H9 (cell line): ENCODE results near the gene VPS54. TPM values are rescaled to one million over a fixed set of nuclear protein-coding genes. Genes with fewer than 3 reads are reported as not detected.

Source experiments
- DNase-seq: peaks from one replicate; pipeline ENCODE4 v3.0.0-alpha.2; 2017
- H2AFZ ChIP-seq: one replicate; pipeline ENCODE4 v1.6.1; 2013; ENCODE audit warnings: mild to moderate bottlenecking, low read length, control low read depth, moderate library complexity
- H2AK5ac ChIP-seq: 2 replicates; pipeline ENCODE4 v1.6.1; 2013; ENCODE audit warnings: low read length, control low read depth, mixed read lengths; ENCODE audit not compliant: insufficient read length
- H2BK120ac ChIP-seq: one replicate; pipeline ENCODE4 v1.6.1; 2013; ENCODE audit warnings: low read depth, mild to moderate bottlenecking, low read length, control low read depth, inconsistent platforms; ENCODE audit not compliant: poor library complexity, severe bottlenecking
- H2BK12ac ChIP-seq: 2 replicates; pipeline ENCODE4 v1.6.1; 2013; ENCODE audit warnings: low read length, control low read depth, mixed read lengths, low read depth; ENCODE audit not compliant: insufficient read length
- H2BK15ac ChIP-seq: 2 replicates; pipeline ENCODE4 v1.6.1; 2013; ENCODE audit warnings: low read depth, low read length, control low read depth
- H2BK20ac ChIP-seq: one replicate; pipeline ENCODE4 v1.6.1; 2013; ENCODE audit warnings: low read depth, mild to moderate bottlenecking, low read length, control low read depth, inconsistent platforms; ENCODE audit not compliant: poor library complexity, severe bottlenecking
- H2BK5ac ChIP-seq: 2 replicates; pipeline ENCODE4 v1.6.1; 2013; ENCODE audit warnings: low read length, control low read depth, mixed read lengths; ENCODE audit not compliant: insufficient read length
- H3K14ac ChIP-seq: 2 replicates; pipeline ENCODE4 v1.6.1; 2013; ENCODE audit warnings: low read length, control low read depth; ENCODE audit not compliant: insufficient read depth
- H3K18ac ChIP-seq: 2 replicates; pipeline ENCODE4 v1.6.1; 2013; ENCODE audit warnings: low read depth, mild to moderate bottlenecking, mixed read lengths, low read length, control low read depth; ENCODE audit not compliant: insufficient read length
- H3K23ac ChIP-seq: 2 replicates; pipeline ENCODE4 v1.6.1; 2013; ENCODE audit warnings: low read length, control low read depth, mixed read lengths, low read depth; ENCODE audit not compliant: insufficient read length
- H3K23me2 ChIP-seq: 2 replicates; pipeline ENCODE4 v1.6.1; 2013; ENCODE audit warnings: low read depth, mild to moderate bottlenecking, mixed read lengths, low read length, control low read depth; ENCODE audit not compliant: insufficient read length, poor library complexity, severe bottlenecking
- H3K27ac ChIP-seq: 2 replicates; pipeline ENCODE4 v1.5.1; 2013; ENCODE audit warnings: low read length, control low read depth, mixed read lengths, low read depth; ENCODE audit not compliant: insufficient read length
- H3K27me3 ChIP-seq: 2 replicates; pipeline ENCODE4 v1.6.1; 2013; ENCODE audit warnings: low read length, control low read depth, inconsistent platforms; ENCODE audit not compliant: insufficient read depth
- H3K4ac ChIP-seq: 2 replicates; pipeline ENCODE4 v1.6.1; 2013; ENCODE audit warnings: low read depth, mild to moderate bottlenecking, control low read depth, inconsistent platforms, low read length, moderate library complexity
- H3K4me1 ChIP-seq: 2 replicates; pipeline ENCODE4 v1.6.1; 2013; ENCODE audit warnings: low read length, control low read depth, inconsistent platforms; ENCODE audit not compliant: insufficient read depth
- H3K4me2 ChIP-seq: 2 replicates; pipeline ENCODE4 v1.6.1; 2013; ENCODE audit warnings: low read length, control low read depth, mixed read lengths; ENCODE audit not compliant: insufficient read length, insufficient read depth
- H3K56ac ChIP-seq: 2 replicates; pipeline ENCODE4 v1.6.1; 2013; ENCODE audit warnings: low read depth, mild to moderate bottlenecking, mixed read lengths, low read length, control low read depth; ENCODE audit not compliant: insufficient read length
- H3K79me1 ChIP-seq: 2 replicates; pipeline ENCODE4 v1.6.1; 2013; ENCODE audit warnings: low read depth, mild to moderate bottlenecking, moderate library complexity, low read length, control low read depth, inconsistent platforms; ENCODE audit not compliant: insufficient read depth, poor library complexity, severe bottlenecking
- H3K79me2 ChIP-seq: 2 replicates; pipeline ENCODE4 v1.6.1; 2013; ENCODE audit warnings: low read length, control low read depth, inconsistent platforms; ENCODE audit not compliant: insufficient read depth
- H3K9ac ChIP-seq: 2 replicates; pipeline ENCODE4 v1.6.1; 2013; ENCODE audit warnings: low read length, control low read depth, mixed read lengths; ENCODE audit not compliant: insufficient read length; ENCODE audit errors: extremely low read depth
- H3K9me3 ChIP-seq: one replicate; pipeline ENCODE4 v1.6.1; 2013; ENCODE audit warnings: low read depth, low read length, inconsistent platforms; ENCODE audit not compliant: control insufficient read depth
- H3T11ph ChIP-seq: one replicate; pipeline ENCODE4 v1.6.1; 2013; ENCODE audit warnings: mild to moderate bottlenecking, low read length, control low read depth, inconsistent platforms
- H4K20me1 ChIP-seq: one replicate; pipeline ENCODE4 v1.6.1; 2013; ENCODE audit not compliant: control insufficient read depth, insufficient read length, insufficient read depth
- H4K5ac ChIP-seq: 2 replicates; pipeline ENCODE4 v1.6.1; 2013; ENCODE audit warnings: low read depth, mild to moderate bottlenecking, mixed read lengths, low read length, control low read depth; ENCODE audit not compliant: insufficient read length
- H4K8ac ChIP-seq: replicated peaks from 2 replicates; pipeline ENCODE4 v1.6.1; 2013; ENCODE audit warnings: low read length, control low read depth, mixed read lengths, low read depth; ENCODE audit not compliant: insufficient read length
- H4K91ac ChIP-seq: 2 replicates; pipeline ENCODE4 v1.6.1; 2013; ENCODE audit warnings: low read depth, mild to moderate bottlenecking, moderate library complexity, mixed read lengths, low read length, control low read depth; ENCODE audit not compliant: insufficient read length
- H3K27ac Mint-ChIP-seq, 3 experiments: 2 replicates in 2 of 3; 3 replicates in 1 of 3; pipeline ENCODE4 v1.8.0; 2020 to 2021; ENCODE audit warnings: mixed read lengths in 3 of 3, mild to moderate bottlenecking in 1 of 3, moderate library complexity in 1 of 3
- H3K27me3 Mint-ChIP-seq: 2 replicates; pipeline ENCODE4 v1.8.0; 2021; ENCODE audit warnings: low read depth, mild to moderate bottlenecking, moderate library complexity, mixed read lengths
- H3K36me3 Mint-ChIP-seq, 3 experiments: 2 replicates in 2 of 3; 3 replicates in 1 of 3; pipeline ENCODE4 v1.8.0; 2020 to 2021; ENCODE audit warnings: low read depth in 3 of 3, mixed read lengths in 3 of 3; ENCODE audit not compliant: insufficient read depth in 1 of 3
- H3K4me1 Mint-ChIP-seq, 2 experiments: 2 replicates each; pipeline ENCODE4 v1.8.0; 2020; ENCODE audit warnings: mixed read lengths in 2 of 2
- H3K4me3 Mint-ChIP-seq, 2 experiments: 2 replicates in 1 of 2; 3 replicates in 1 of 2; pipeline ENCODE4 v1.8.0; 2020 to 2021; ENCODE audit warnings: mild to moderate bottlenecking in 2 of 2, mixed read lengths in 2 of 2, moderate library complexity in 1 of 2
- H3K9me3 Mint-ChIP-seq, 2 experiments: 2 replicates in 1 of 2; 3 replicates in 1 of 2; pipeline ENCODE4 v1.8.0; 2020; ENCODE audit warnings: mild to moderate bottlenecking in 2 of 2, mixed read lengths in 2 of 2, moderate library complexity in 1 of 2
- WGBS: extraction: QIAGEN DNeasy Blood & Tissue Kit; methylation state at CpG from one replicate; pipeline ENCODE4 v1.1.7; 2013; ENCODE audit warnings: missing lambda C conversion rate, low lambda C conversion rate, mixed read lengths; ENCODE audit not compliant: insufficient read length; ENCODE audit errors: extremely low coverage; 5-methylcytosine and 5-hydroxymethylcytosine counted together
- long read RNA-seq: library from polyadenylated mRNA; unstranded; transcript quantifications from one replicate; pipeline ENCODE4 v2.0.0, GENCODE V29; 2020
- total RNA-seq: library from RNA; stranded (reverse); gene quantifications from 2 replicates; pipeline ENCODE4 v1.2.1, GENCODE V29; 2021
- TF ChIP-seq, protein P1 (sequence below): fragments of 200-600 bp; sonication (generic); conservative IDR thresholded peaks from 3 replicates; pipeline ENCODE4 v1.8.0; 2021; ENCODE audit warnings: antibody characterized with exemption, mild to moderate bottlenecking

The VPS54 gene, protein sequence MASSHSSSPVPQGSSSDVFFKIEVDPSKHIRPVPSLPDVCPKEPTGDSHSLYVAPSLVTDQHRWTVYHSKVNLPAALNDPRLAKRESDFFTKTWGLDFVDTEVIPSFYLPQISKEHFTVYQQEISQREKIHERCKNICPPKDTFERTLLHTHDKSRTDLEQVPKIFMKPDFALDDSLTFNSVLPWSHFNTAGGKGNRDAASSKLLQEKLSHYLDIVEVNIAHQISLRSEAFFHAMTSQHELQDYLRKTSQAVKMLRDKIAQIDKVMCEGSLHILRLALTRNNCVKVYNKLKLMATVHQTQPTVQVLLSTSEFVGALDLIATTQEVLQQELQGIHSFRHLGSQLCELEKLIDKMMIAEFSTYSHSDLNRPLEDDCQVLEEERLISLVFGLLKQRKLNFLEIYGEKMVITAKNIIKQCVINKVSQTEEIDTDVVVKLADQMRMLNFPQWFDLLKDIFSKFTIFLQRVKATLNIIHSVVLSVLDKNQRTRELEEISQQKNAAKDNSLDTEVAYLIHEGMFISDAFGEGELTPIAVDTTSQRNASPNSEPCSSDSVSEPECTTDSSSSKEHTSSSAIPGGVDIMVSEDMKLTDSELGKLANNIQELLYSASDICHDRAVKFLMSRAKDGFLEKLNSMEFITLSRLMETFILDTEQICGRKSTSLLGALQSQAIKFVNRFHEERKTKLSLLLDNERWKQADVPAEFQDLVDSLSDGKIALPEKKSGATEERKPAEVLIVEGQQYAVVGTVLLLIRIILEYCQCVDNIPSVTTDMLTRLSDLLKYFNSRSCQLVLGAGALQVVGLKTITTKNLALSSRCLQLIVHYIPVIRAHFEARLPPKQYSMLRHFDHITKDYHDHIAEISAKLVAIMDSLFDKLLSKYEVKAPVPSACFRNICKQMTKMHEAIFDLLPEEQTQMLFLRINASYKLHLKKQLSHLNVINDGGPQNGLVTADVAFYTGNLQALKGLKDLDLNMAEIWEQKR
- 13.4 TPM in 2 replicates for total RNA-seq
- long read RNA-seq, partial matches to known transcripts: 2 of 4 reads
- long read RNA-seq, other reads (novel, unspliced or antisense): 2 of 4 reads

DNA sequence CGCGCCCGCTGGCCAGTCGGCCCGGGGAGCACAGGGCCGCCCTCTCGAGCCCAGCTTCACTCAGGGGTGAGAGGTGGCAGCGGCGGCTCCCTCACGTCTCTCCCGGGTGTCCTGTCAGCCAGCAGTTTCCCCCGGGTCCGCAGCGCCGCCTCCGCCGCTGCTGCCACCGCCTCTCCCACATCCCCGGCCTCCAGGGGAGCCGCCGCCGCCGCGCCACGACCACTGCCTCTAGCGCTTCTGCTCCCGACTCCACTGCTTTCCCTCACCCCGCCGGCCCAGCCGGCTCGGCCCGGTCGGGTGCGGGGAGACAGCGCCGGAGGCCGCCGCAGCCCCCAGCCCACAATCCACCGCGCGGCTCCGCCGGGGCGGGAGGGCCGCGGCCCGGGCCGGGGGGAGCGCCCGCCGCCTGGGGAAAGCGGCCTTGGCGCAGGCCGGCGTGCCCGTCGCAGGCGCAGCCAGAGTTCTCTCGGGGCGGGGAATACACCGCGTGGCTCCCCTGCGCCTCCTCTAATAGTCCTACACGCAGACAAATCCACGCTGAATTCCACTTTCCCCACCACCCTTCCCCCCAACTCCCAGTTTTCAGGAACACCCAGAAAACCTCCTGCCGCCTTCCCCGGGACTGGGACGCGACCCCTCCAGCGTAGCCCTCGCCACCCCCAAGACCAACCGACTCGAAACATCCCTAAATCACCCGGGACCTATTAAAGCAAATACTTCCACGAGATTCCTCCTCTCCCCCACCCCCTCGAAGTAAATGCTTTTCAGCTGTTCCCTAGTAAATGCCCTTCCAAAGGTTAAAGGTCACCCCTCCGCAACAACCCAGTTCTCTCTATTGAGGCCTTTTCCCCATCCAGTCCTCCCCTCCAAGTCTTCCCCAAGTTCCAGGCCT, at the start of gene VPS54:
Gene VPS54 (minus strand): TSS at position 346 of the 892 bp plus-strand sequence. CDS start 35,429 bp downstream, outside the sequence.
- Histone ChIP-seq H3K18ac (peak within 1 kb of the TSS; percentile 79), H2BK15ac (no peak within 1 kb of the TSS), H3K9ac (peak within 1 kb of the TSS; percentile 53), H3K23ac (no peak within 1 kb of the TSS), H4K8ac (no peak within 1 kb of the TSS), H2BK120ac (no peak within 1 kb of the TSS), H2BK12ac (no peak within 1 kb of the TSS), H3K27ac (no peak within 1 kb of the TSS), H2AFZ (peak within 1 kb of the TSS; percentile 97), H3K56ac (no peak within 1 kb of the TSS), H3K9me3 (no peaks in the 10 kb centered on the region), H3K4ac (no peak within 1 kb of the TSS), H4K5ac (no peak within 1 kb of the TSS), H3K79me1 (no peaks in the 10 kb centered on the region), H3T11ph (no peak within 1 kb of the TSS), H2BK5ac (no peak within 1 kb of the TSS), H3K79me2 (peaks cover 3% of the 10 kb centered on the region; the same call in 1 of the 2 replicates), H4K91ac (no peak within 1 kb of the TSS), H3K27me3 (no peaks in the 10 kb centered on the region), H3K4me2 (peak within 1 kb of the TSS; percentile 79), H4K20me1 (no peaks in the 10 kb centered on the region), H2BK20ac (peak within 1 kb of the TSS; percentile 99), H2AK5ac (no peak within 1 kb of the TSS), H3K23me2 (peaks cover 4% of the 10 kb centered on the region), H3K4me1 (no peaks in the 10 kb centered on the region), H3K14ac (peak within 1 kb of the TSS; percentile 90)
- peak; percentile 61 for DNase-seq
- peak within 1 kb of the TSS; percentile 90 to 98 (median 93) for H3K27ac Mint-ChIP-seq
- WGBS: no CpG with 5 or more reads among the region's 77 CpGs
- H3K36me3 Mint-ChIP-seq: no peaks in the 10 kb centered on the region
- peaks cover 17 to 21% of the 10 kb centered on the region in 2 experiments for H3K4me1 Mint-ChIP-seq
- TF ChIP-seq, protein P1, sequence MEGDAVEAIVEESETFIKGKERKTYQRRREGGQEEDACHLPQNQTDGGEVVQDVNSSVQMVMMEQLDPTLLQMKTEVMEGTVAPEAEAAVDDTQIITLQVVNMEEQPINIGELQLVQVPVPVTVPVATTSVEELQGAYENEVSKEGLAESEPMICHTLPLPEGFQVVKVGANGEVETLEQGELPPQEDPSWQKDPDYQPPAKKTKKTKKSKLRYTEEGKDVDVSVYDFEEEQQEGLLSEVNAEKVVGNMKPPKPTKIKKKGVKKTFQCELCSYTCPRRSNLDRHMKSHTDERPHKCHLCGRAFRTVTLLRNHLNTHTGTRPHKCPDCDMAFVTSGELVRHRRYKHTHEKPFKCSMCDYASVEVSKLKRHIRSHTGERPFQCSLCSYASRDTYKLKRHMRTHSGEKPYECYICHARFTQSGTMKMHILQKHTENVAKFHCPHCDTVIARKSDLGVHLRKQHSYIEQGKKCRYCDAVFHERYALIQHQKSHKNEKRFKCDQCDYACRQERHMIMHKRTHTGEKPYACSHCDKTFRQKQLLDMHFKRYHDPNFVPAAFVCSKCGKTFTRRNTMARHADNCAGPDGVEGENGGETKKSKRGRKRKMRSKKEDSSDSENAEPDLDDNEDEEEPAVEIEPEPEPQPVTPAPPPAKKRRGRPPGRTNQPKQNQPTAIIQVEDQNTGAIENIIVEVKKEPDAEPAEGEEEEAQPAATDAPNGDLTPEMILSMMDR: no peak
- peaks cover 0 to 3% of the 10 kb centered on the region in 2 experiments; a peak in 2 of 5 replicates for H3K9me3 Mint-ChIP-seq
- H3K27me3 Mint-ChIP-seq: no peaks in the 10 kb centered on the region
- peak within 1 kb of the TSS; percentile 93 to 95 for H3K4me3 Mint-ChIP-seq
